ENCODE data around the gene ZYG11B. TPM values are rescaled to one million over a fixed set of nuclear protein-coding genes. Genes with fewer than 3 reads are reported as not detected.
"Not testable (repeated sequence)": the region's sequence is repeated elsewhere in the genome, so short reads cannot be mapped to it uniquely, and the experiment has no call there.

ZYG11B gene
- total RNA-seq, 1 donor from 2014 or later, result 172 TPM

DNA sequence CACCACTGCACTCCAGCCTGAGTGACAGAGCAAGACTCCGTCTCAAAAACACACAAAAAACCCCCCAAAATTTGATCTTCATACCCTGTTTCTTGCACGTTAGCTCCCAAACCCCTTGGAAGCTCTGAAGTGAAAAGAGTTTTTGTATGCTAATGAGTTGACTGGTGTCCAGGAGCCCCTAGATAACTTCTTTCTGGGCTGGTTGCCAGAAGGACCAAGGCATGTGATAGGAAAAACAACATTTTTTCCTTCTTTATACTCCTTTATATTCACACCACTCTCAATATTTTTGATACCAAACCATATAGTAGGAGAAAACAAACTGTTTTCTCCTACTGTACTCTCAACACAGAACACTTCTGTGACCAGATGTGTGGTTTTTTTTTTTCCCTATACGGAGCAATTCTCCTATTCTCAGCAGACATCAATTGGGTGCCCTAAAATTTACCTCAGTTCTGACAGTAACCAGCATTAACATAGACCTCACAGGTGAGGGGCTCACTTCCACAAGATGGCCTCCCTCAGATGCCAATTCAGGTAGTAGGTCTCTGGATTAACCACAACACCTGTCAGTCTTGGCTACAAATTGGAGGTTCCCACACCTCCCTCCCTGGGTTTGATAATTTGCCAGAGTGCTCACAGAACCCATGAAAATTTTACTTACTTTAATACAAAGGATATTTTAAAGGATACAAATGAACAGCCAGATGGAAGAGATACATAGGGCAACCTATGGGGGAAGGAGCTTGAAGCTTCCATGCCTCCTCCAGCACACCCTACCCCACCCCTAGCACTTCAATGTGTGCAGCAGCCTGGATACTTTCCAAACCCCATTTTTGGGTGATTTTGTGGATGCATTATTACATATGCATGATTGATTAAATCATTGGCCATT lies 25.6 kb downstream of the ZYG11B start:
- FAIRE-seq (no peak), DNase-seq (ENCODE audit: low spot score in 2 of 2) (no peak)

DNA sequence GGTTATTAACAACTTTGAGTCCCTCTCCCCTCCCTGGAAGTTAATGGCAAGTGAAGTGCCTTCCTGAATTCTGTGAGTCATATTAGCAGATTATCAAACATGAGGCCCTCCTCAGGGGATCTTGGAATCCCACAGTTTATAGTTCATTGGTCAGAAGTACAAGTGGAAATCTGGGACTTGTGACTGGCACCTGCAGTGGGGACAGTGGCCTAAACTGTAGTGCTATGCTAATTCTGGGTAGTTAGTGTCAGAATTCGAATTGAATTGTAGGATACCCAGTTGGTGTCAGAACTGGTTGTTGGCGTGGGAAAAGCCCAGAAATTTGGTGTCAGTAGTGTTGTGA lies 26.2 kb downstream of the ZYG11B start:
- no peak for FAIRE-seq
- DNase-seq (ENCODE audit: low spot score in 2 of 2), result no peak

DNA sequence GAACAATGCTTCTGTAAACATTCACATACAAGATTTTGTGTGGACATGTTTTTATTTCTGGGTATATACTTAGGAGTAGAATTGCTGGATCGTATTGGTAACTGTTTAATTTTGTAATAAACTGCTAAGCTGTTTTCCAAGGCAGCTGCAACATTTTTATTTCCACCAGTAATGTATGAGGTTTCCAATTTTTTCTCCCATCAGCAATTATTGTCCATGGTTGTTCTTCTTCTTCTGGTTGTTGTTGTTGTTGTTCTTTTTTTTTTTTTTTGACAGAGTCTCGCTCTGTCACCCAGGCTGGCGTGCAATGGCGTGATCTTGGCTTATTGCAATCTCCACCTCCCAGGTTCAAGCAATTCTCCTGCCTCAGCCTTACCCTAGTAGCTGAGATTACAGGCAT lies 26.9 kb downstream of the ZYG11B start:
- no peak for FAIRE-seq

DNA sequence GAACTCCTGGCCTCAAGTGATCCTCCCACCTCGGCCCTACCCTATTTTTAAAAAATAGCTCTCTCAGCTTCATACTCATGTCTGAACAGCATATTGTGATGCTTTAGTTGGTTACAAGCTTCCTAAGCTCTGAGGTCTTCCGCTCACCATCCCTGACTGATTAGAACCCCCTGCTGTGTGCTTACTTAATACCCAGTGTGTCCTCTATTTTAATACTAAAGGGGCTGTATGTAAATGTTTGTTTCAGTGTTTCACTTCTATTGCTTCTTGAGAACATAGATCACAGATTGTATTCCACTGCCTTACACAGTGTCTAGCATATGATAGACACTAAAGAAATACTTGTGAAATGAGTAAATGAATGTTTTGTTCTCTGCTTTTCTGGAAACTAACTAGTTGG lies 29.8 kb downstream of the ZYG11B start:
- FAIRE-seq (no peak), DNase-seq (ENCODE audit: low spot score in 2 of 2) (no peak)

More for the DNA sequence above, 26.9 kb downstream of the ZYG11B start:
- no peak for DNase-seq (ENCODE audit: low spot score in 2 of 2)

DNA sequence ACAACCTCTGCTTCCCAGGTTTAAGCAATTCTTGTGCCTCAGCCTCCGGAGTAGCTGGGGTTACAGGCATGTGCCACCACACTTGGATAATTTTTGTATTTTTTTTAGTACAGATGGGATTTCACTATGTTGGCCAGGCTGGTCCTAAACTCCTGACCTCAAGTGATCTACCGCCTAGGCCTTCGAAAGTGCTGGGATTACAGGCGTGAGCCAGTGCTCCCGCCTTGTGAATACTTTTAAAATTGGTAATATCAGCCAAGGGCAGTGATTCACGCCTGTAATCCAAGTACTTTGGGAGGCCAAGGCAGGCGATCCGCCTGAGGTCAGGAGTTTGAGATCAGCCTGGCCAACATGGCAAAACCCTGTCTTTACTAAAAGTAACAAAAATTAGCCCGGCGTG lies 33.7 kb downstream of the ZYG11B start:
- DNase-seq (ENCODE audit: low spot score in 2 of 2) (no peak), FAIRE-seq (no peak)

DNA sequence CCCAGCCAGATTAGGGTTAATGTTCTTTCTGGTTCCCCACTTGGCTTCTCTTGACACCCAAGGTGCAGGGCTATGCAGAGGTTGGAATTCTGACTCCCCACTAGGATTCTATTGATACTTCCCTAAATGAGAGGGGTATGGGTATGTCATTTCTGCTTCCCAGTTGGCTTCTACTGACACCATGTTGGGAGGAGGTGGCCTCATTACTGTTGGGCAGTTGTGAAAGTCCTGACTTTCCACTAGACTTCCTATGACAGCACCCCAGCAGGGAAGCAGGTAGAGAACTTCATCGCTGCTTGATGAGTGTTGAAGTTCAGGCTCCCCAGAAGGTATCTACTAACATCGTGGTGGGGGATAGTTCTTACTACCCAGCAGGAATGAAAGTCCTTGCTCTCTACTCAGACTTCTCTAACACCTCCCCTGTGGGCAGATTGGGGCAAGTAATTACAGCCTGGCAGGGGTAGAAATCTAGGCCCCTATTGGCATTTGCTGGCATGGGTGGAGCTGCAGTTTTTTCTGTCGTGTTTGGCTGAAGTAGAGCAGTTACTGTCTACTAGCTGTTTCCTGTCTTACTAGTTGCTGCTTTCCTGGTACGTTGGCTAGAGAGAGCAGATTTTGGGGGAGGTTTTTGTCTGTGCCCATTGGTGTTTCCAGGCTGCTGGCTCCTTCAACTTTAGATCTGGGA lies 41.5 kb downstream of the ZYG11B start:
- FAIRE-seq, result no peak

DNA sequence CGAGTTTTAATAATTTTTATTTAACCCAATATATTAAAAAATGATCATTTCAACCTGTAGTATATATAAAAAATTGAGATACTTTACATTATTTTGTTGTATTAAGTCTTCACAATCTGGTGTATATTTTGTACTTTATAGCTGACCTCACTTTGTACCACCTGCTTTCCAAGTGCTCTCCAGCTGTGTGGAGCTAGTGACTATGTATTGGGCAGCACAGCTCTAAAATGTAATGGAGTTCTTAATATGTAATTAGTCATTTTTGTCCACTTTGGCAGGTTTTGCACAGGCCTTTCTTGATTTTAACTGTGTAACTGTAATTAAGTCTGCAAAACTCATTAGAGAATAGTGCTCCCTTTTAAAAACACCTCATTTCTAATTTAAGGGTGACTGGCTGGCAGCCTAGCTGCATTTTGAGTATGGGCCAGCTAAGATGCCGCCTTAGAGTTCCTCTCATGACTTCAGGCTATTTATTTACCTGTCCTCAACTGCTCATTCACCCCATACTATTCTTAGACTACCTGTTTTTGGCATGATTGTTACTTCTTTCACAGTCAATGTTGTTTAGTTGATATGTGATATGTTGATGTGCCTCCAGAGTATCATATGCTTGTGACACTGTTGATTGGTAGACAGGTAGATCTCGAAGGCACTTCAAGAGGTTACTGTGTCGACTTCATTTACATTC lies 43.2 kb downstream of the ZYG11B start:
- FAIRE-seq, result no peak
- DNase-seq (ENCODE audit: low spot score in 2 of 2), result no peak

More for the DNA sequence above, 41.5 kb downstream of the ZYG11B start:
- no peak for DNase-seq (ENCODE audit: low spot score in 2 of 2)

DNA sequence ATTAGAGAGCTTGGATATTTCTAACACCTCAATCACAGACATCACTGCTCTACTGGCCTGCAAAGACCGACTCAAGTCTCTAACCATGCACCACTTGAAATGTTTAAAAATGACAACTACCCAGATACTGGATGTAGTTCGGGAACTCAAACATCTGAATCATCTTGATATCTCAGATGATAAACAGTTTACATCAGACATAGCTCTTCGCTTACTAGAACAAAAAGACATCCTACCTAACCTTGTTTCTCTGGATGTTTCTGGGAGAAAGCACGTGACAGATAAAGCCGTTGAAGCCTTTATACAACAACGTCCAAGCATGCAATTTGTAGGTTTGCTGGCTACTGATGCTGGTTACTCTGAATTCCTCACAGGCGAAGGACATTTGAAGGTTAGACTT lies 45.1 kb downstream of the ZYG11B start:
- DNase-seq (ENCODE audit: low spot score in 2 of 2) (no peak), FAIRE-seq (no peak)

DNA sequence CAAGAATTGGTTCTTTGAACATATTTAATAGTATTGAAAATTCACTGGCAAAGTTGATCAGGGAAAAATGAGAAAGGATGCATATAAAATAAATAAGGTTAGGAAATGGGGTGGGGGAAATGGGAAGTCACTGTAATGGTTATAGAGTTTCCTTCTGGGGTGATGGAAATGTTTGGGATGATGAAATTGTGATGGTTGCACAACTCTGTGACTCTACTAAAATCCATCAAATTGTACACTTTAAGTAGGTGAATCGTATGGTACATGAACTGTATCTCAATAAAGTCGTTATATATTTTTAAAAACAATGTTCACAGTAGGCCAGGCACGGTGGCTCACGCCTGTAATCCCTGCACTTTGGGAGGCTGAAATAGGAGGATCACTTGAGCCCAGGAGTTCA lies 59.9 kb downstream of the ZYG11B start:
- no peak for DNase-seq (ENCODE audit: low spot score in 2 of 2)
- no peak for FAIRE-seq

DNA sequence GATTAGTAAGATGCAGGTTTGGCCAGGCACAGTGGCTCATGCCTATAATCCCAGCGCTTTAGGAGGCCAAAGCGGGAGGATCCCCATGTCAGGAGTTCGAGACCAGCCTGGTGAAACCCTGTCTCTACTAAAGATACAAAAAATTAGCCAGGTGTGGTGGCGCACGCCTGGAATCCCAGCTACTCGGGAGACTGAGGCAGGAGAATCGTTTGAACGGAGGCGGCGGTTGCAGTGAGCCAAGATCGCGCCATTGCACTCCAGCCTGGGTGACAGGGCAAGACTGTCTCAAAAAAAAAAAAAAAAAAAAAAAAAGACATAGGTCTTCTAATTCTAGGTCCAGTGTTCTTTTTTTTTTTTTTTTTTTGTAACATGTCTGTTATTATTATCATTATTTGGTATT lies 64.2 kb downstream of the ZYG11B start:
- DNase-seq (ENCODE audit: low spot score in 2 of 2); FAIRE-seq: not testable (repeated sequence)

DNA sequence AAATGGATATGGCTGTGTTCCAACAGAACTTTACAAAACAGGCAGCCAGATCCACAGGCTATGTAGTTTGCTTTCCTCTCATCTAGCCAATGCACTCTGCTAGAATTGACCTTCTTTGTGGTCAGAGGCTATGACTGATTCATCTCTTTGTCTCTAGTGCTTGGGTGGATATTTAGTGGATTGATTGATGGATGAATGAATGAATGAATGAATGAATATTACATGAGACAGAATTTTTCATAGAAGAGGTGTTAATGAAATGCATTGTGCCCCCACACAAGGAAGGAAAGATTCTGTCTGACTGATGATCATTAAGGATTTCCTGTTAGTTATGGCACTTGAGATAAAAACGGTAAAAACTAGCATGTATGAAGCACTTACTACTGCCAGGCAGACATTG lies 65.8 kb downstream of the ZYG11B start:
- FAIRE-seq, result no peak
- DNase-seq (ENCODE audit: low spot score in 2 of 2), result no peak

DNA sequence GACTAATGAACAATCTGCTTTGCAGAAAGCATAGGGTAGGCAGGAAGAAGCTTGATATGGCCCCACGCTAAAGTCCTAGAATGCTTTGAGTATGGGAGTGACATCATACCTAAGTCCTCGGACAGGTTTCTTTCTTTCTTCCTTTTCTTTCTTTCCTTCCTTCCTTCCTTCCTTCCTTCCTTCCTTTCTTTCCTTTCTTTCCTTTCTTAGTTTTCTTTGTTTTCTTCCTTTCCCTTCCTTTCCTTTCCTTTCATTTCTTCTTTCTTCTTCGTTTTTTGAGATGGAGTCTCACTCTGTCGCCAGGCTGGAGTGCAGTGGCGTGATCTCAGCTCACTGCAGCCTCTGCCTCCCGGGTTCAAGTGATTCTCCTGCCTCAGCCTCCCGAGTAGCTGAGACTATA lies 67.5 kb downstream of the ZYG11B start:
- DNase-seq (ENCODE audit: low spot score in 2 of 2); FAIRE-seq: not testable (repeated sequence)

DNA sequence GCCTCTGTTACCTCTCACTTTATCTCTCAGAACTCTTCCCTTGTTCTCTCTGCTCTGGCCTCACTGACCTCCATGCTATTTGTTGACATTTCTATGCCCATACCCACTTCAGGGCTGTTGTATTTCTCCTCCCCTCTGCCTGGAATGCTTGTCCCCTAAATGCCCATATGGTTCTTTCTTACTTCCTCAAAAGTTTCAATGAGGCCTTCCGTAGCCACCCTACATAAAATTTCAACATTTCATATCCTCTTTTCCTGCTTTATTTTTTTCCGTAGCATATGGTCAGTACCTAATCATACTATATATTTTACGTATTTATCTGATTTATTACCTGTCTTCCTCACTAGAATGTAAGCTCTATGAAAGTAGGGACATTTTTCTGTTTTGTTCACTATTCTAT lies 69.2 kb downstream of the ZYG11B start:
- FAIRE-seq (no peak), DNase-seq (ENCODE audit: low spot score in 2 of 2) (no peak)

DNA sequence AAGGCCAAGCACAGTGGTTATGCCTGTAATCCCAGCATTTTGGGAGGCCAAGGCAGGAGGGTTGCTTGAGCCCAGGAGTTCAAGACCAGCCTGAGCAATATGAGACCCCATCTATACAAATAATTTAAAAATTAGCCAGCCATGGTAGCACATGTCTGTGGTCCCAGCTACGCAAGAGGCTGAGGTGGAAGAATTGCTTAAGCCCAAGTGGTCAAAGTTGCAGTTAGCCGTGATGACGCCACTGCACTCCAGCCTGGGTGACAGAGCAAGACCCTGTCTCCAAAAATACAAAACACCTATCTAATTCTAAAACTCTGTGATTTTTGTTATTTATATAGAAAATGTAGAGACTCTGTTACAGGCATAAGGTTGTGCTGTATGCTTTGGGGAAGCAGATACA lies 72.1 kb downstream of the ZYG11B start:
- no peak for DNase-seq (ENCODE audit: low spot score in 2 of 2)
- no peak for FAIRE-seq

DNA sequence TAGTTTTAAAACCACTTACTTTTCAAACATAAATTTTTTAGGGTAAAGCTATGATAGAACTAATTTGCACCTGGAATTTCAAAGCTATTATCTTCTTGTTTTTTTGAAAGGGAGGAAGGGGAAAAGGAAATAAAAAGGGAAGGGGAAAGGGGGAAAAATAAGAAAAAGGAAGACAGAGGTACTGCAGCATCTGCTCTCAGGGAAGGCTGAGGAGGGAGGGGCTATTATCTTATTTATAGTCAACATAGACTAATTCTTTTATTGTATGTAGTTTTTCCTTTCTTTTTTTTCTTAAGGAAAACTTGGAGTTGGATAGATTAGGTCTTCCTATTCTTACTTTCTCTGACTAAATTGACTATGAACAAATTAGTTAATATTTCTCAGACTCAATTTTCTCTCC lies 74.8 kb downstream of the ZYG11B start:
- FAIRE-seq (no peak), DNase-seq (ENCODE audit: low spot score in 2 of 2) (no peak)

DNA sequence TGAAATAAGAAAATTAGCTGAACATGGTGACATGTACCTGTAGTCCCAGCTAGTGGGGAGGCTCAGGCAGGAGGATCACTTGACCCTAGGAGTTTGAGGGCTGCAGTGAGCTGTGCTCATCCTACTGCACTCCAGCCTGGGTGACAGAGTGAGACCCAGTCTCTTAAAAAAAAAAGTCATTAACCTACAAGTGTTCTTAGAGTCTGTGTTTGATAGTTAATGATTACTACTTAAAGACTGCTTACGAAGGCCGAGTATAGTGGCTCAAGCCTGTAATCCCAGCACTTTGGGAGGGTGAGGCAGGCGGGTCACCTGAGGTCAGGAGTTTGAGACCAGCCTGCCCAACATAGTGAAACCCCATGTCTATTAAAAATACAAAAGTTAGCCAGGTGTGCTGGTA lies 77.8 kb downstream of the ZYG11B start:
- not testable (repeated sequence) for DNase-seq (ENCODE audit: low spot score in 2 of 2); FAIRE-seq

DNA sequence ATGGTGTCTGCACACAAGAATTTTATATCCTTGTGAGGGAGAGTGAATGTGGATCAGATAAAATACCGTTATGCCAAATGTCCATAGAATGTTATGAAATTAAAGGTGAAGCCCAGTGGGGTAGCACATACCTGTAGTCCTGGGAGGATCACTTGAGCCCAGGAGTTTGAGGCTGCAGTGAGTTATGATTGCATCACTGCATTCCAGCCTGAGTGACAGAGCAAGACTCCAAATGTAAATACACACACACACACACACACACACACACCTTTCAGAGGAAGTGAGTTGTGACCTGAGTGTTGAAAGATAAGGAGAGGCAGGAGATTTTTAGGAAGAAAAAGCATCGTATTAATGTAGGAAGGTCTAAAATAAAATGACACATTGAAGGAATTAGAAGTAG lies 88.2 kb downstream of the ZYG11B start:
- DNase-seq (ENCODE audit: low spot score in 2 of 2), result no peak
- FAIRE-seq, result no peak

DNA sequence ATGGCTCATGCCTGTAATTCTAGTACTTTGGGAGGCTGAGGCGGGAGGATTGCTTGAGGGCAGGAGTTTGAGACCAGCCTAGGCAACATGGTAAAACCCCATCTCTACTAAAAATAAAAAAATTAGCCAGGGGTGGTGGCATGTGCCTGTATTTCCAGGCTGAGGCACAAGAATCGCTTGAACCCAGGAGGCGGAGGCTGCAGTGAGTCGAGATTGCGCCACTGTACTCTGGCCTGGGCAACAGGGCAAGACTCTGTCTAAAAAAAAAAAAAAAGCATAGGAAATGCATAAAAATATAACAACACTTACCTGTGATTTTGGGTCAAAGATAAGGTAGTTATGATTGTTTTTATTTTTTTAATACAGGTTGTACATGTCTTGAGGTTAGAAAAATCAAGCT lies 94.6 kb downstream of the ZYG11B start:
- not testable (repeated sequence) for FAIRE-seq; DNase-seq (ENCODE audit: low spot score in 2 of 2)

DNA sequence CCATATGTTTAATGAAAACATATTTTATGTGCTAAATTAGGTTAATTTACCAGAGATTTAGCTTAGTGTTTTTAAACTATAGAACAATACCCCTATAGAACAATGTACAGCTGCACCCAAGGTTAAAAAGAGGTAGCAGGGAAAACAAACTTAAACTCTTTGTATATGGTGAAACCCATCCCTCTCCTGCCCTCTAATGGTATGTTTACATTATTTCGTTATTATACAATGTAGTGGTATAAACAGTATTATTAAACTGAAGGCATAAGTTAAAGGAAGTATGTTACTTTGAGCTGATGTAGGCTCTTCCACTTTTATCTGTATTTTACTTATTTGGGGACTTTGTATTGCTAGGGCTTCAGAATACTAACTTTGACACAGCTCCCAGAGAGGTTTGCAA lies 99.6 kb downstream of the ZYG11B start:
- FAIRE-seq, result no peak
- no peak for DNase-seq (ENCODE audit: low spot score in 2 of 2)

DNA sequence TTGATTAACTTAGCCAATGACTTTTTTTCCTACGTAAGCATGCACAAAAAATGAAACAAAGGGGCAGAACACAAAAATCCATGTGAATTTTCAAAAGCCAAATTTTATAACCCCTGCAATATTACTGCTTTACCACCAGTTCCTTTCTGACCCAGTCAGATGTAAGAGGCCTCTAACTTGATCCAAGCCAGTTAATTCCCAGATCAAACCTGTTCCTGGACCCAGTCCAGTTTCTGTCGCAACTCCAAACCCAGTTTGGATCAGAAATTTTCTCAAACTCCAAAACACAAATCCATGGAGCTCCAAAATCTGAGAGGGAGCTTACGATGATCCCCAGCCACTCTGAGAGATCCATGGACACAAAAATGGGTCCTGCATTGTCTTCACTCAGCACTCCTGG lies 108.5 kb downstream of the ZYG11B start:
- DNase-seq (ENCODE audit: low spot score in 2 of 2) (no peak), FAIRE-seq (no peak)

DNA sequence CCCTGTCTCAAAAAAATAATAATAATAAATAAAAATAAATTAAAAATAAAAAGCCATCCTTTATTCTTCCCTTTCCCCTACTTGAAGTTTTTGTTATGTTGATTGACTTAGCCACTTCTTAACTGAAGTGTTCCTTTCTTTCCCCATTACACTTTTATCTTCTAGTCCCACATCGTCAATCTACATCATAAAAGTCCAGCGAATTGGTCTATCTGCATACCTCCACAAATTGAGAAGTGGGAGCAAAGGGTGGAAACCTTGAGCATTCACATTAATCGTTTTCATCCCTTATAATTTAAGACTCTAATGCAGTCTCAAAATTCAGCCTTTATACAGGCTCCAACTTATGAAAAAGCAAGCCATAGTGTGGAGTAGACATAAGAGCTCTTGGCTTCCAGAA lies 109.8 kb downstream of the ZYG11B start:
- FAIRE-seq, result no peak
- DNase-seq (ENCODE audit: low spot score in 2 of 2), result no peak

Data from frontal cortex (tissue), 4 donors.